Tibial nerve (tissue), 4 donors: ENCODE results near the gene AVPR1A. TPM values are rescaled to one million over a fixed set of nuclear protein-coding genes. Genes with fewer than 3 reads are reported as not detected.
A peak's percentile ranks its signal among the peaks of the same experiment; 100 is the strongest.

Source experiments
- DNase-seq, 2 donors: peaks; one replicate each; pipeline ENCODE4 v3.0.0-alpha.2; 2019; ENCODE audit warnings: low spot score in 2 of 2
- H3K27ac ChIP-seq, 4 donors: fragments of 200-600 bp; sonication (generic) in 3 of 4; one replicate each; pipeline ENCODE4 v1.5.1; 2017 to 2019; ENCODE audit warnings: mild to moderate bottlenecking in 1 of 4
- H3K27me3 ChIP-seq, 2 donors: fragments of 200-600 bp; sonication (generic) in 1 of 2; one replicate each; pipeline versions ENCODE4 v1.5.1 to v1.6.0; 2017 to 2019
- H3K36me3 ChIP-seq, 3 donors: fragments of 200-600 bp; sonication (generic); one replicate each; pipeline ENCODE4 v1.5.1; 2018 to 2019
- H3K4me1 ChIP-seq, 4 donors: fragments of 200-600 bp; sonication (generic) in 3 of 4; one replicate each; pipeline ENCODE4 v1.5.1; 2017 to 2019
- H3K4me3 ChIP-seq, 4 donors: fragments of 200-600 bp; sonication (generic) in 3 of 4; one replicate each; pipeline ENCODE4 v1.5.1; 2017 to 2019; ENCODE audit warnings: mild to moderate bottlenecking in 1 of 4, moderate library complexity in 1 of 4
- H3K9me3 ChIP-seq, 4 donors: fragments of 200-600 bp; sonication (generic) in 3 of 4; one replicate each; pipeline ENCODE4 v1.5.1; 2017 to 2019
- CTCF ChIP-seq, 5 experiments: fragments of 200-600 bp in 3 of 5; fragments of 450-650 bp in 2 of 5; sonication (generic) in 3 of 5; IDR thresholded peaks; one replicate each; pipeline ENCODE4 v1.5.1; 2016 to 2019; ENCODE audit warnings: antibody characterized with exemption in 5 of 5, mild to moderate bottlenecking in 3 of 5, moderate library complexity in 2 of 5
- EP300 ChIP-seq, 2 donors: sonication (generic); formaldehyde crosslinking; IDR thresholded peaks; one replicate each; pipeline ENCODE4 v1.6.1; 2017; ENCODE audit warnings: antibody characterized with exemption in 2 of 2, mild to moderate bottlenecking in 1 of 2
- POLR2A ChIP-seq, 2 donors: fragments of 450-650 bp; IDR thresholded peaks; one replicate each; pipeline ENCODE4 v1.6.1; 2017; ENCODE audit warnings: antibody characterized with exemption in 2 of 2, mild to moderate bottlenecking in 2 of 2, moderate library complexity in 2 of 2
- WGBS, 2 donors: methylation state at CpG; one replicate each; pipeline ENCODE4 v1.1.5; 2018; 5-methylcytosine and 5-hydroxymethylcytosine counted together
- total RNA-seq, 4 donors: library from RNA; depleted of rRNA; stranded (reverse); fragments of >200 nt; gene quantifications; one replicate each; pipeline ENCODE4 v1.1.0, GENCODE V29; 2016

The AVPR1A gene
- total RNA-seq, 4 donors from 2014 or later: 4.8 to 8.6 (median 6.2) TPM

GRCh38 chr12:63149909-63150712 lies 890 bp downstream of the AVPR1A start:
- H3K27ac ChIP-seq: peak overlapping the region in 1 of 4 donors; percentile 5
- no peak for DNase-seq
- 13 to 19% methylated on average over 41 to 56 of the region's 75 CpGs for WGBS, 2 donors

GRCh38 chr12:63144556-63144955 lies 6.4 kb downstream of the AVPR1A start:
- DNase-seq: no peak
- TF ChIP-seq EP300 (IDR thresholded peaks at IDR 0.05) (no peak), CTCF (IDR thresholded peaks at IDR 0.05) (no peak), POLR2A (IDR thresholded peaks at IDR 0.05) (no peak)
- WGBS, 2 donors: 84 to 89% methylated on average over 3 of the region's 3 CpGs

More at GRCh38 chr12:63149909-63150712, 890 bp downstream of the AVPR1A start:
- no peaks in the 10 kb centered on the region for H3K9me3 ChIP-seq
- no peaks in the 10 kb centered on the region for H3K36me3 ChIP-seq
- peaks cover 0 to 62% of the 10 kb centered on the region in 2 donors for H3K27me3 ChIP-seq
- peak overlapping the region; percentile 15 to 43 (median 29) for H3K4me3 ChIP-seq
- H3K4me1 ChIP-seq: peaks cover 0 to 26% (median 8%) of the 10 kb centered on the region in 4 donors
- TF ChIP-seq EP300 (IDR thresholded peaks at IDR 0.05): no peak
- TF ChIP-seq POLR2A (IDR thresholded peaks at IDR 0.05): no peak
- no peak for TF ChIP-seq CTCF (IDR thresholded peaks at IDR 0.05)

GRCh38 chr12:63138488-63138887 lies 12.5 kb downstream of the AVPR1A start:
- Histone ChIP-seq H3K27me3 (no peaks in the 10 kb centered on the region), H3K9me3 (no peaks in the 10 kb centered on the region), H3K4me1 (no peaks in the 10 kb centered on the region), H3K36me3 (no peaks in the 10 kb centered on the region), H3K27ac (no peak overlapping the region), H3K4me3 (no peak overlapping the region)
- 79 to 85% methylated on average over 4 of the region's 4 CpGs for WGBS, 2 donors
- TF ChIP-seq POLR2A (IDR thresholded peaks at IDR 0.05) (no peak), CTCF (IDR thresholded peaks at IDR 0.05) (no peak)
- DNase-seq: no peak

More at GRCh38 chr12:63144556-63144955, 6.4 kb downstream of the AVPR1A start:
- Histone ChIP-seq H3K36me3 (no peaks in the 10 kb centered on the region), H3K27ac (no peak overlapping the region), H3K9me3 (no peaks in the 10 kb centered on the region), H3K4me3 (no peak overlapping the region), H3K4me1 (no peaks in the 10 kb centered on the region), H3K27me3 (peaks cover 0 to 22% of the 10 kb centered on the region in 2 donors)

- Histone ChIP-seq H3K4me3 (no peak overlapping the region), H3K9me3 (no peaks in the 10 kb centered on the region), H3K36me3 (no peaks in the 10 kb centered on the region), H3K27ac (no peak overlapping the region), H3K4me1 (no peaks in the 10 kb centered on the region), H3K27me3 (no peaks in the 10 kb centered on the region)
- no peak for DNase-seq
- TF ChIP-seq EP300 (IDR thresholded peaks at IDR 0.05): no peak
- no peak for TF ChIP-seq CTCF (IDR thresholded peaks at IDR 0.05)
- no peak for TF ChIP-seq POLR2A (IDR thresholded peaks at IDR 0.05)
- 90% methylated on average over 4 of the region's 4 CpGs for WGBS, 2 donors
These were observed 17.0 kb downstream of the AVPR1A start for GRCh38 chr12:63133981-63134380.

GRCh38 chr12:63132201-63132600 lies 18.8 kb downstream of the AVPR1A start:
- DNase-seq: no peak
- no peak overlapping the region for H3K27ac ChIP-seq
- no peaks in the 10 kb centered on the region for H3K9me3 ChIP-seq
- no peak for TF ChIP-seq POLR2A (IDR thresholded peaks at IDR 0.05)
- TF ChIP-seq CTCF (IDR thresholded peaks at IDR 0.05): no peak
- TF ChIP-seq EP300 (IDR thresholded peaks at IDR 0.05): no peak
- no peak overlapping the region for H3K4me3 ChIP-seq
- no peaks in the 10 kb centered on the region for H3K27me3 ChIP-seq
- WGBS, 2 donors: 86 to 92% methylated on average over 1 of the region's 1 CpG
- no peaks in the 10 kb centered on the region for H3K4me1 ChIP-seq
- no peaks in the 10 kb centered on the region for H3K36me3 ChIP-seq
